GM19452 (cell line): ENCODE results near the gene RAI2.

Source experiments
- ATAC-seq: cut with Tn5 transposase; IDR thresholded peaks from one replicate; pipeline ENCODE4 v1.9.1; 2021; ENCODE audit not compliant: unreplicated experiment

Gene RAI2

DNA sequence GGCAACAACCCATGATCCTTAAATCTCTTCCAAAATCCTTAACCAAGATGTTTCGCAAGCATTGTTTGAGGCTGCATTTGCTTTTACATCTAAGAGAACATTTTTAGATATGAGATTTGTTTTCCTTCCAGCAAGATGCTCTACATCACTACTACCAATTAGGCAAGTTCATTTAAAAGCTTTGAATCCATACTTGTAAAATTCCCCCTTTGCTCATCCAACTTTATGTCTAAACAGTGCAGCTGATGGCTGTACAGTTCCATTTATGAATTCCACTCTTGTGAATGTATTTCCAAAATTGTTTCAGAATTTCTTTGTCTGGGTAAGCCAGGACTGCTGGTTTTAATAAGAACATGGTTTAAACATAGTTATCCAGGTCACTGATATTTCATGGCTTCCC, 31.5 kb downstream of the RAI2 start:
- no peak for ATAC-seq

DNA sequence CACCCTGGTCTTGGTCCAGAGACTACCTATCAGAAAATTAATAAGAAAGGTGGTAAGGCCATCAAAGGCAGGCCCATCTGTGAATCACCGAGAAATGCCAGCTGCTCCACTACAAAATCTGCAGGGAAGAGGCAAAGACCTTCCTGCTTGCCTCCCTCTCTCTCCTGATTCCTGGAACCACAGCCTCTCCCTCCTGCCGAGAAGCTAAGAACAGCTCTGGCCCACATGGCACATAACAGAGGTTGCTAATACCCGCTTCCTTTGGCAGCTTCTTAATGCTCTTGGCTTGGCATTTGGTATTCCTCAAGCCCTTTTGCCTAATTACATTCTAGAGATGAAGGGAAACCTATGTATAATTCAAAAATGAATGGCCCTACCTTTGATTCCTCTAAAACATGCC, 32.9 kb downstream of the RAI2 start:
- ATAC-seq = no peak

DNA sequence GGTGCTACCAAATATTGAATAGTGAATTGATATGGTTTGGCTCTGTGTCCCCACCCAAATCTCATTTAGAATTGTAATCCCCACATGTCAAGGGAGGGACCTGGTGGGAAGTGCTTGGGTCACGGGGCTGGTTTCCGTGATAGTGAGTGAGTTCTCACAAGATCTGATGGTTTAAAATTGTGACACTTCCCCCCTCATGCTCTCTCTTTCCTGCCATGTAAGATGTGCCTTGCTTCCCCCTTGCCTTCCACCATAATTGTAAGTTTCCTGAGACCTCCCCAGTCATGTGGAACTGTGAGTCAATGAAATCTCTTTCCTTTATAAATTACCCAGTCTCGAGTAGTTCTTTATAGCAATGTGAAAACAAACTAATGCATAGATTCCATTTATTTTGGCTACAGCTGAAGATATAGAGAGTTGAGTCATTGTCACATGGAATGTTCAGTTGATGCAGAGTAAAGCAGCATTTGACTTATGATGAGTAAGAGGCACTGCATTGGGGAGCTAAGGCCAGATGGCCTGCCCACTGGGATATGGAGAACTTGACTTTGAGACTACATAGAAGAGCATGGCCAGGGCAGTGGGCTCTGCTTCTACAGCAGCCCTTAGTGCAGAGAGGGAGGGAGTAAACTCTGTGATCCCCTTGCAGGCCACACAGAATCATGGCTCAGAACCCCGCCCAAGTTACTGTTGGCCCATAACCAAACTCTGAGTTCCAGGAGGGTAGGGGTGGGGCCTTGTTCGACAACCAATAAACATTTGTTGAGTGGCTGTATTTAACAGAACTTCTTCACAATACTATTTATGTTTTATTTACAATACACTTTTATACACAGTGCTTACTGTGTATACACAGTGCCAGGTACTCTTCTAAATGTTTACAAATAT, 34.2 kb downstream of the RAI2 start:
- ATAC-seq = no peak

DNA sequence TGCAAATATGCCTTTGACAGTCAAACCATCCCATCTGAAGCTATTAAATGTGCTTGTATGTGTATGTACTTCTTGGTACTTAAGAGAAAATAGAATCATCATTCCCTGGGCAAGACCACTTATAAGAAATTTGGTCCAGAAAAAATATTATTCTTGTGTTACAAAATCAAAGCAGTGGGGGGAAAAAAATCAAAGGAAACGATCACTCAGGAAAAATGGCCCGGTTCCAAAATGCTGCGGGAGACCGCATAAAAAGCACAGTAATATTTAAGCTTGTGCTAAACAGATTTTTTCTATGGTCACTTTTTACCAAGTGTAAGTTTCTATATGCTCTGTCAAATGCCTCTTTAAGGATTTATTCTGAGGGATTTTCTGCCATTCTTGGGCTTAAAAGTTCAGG, 36.1 kb downstream of the RAI2 start:
- ATAC-seq = no peak

DNA sequence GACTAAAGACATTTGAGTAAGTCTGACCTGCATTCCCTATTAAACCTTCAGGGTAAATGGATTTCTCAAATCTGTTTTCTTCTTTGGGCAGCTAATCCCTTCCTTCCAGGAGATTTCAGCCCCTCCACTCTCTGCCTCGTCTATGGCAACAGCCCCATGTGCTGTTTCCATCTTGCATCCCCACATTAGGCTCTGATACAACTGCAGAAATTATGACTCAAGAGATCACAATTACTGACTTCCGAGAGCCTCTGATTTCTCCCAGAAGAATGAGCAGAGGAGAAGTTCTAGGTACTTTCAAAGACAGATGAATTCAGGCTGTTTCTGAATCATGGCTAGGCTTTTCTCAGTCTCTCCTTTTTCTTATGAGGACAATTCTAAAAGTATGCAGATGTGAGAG, 38.7 kb downstream of the RAI2 start:
- no peak for ATAC-seq

DNA sequence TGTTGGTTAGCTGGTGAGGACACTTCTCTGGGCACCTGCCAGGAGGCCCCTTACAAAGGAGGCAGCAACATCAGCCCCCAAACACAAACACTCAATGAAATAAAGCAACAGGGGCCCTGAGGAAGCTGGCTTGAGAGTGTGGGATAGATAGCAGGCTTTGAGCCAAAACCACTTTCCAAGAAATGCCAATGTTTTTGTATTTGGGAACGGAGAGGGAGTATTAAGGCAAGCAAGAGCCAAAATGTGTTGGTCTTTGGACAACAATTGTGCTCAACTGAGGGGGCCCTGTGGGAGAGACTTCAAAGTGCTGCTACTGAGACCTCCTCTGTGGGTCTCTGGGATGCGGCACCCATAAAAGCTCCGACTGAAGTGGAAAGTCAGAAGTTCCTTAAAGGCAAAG, 41.0 kb downstream of the RAI2 start:
- no peak for ATAC-seq

DNA sequence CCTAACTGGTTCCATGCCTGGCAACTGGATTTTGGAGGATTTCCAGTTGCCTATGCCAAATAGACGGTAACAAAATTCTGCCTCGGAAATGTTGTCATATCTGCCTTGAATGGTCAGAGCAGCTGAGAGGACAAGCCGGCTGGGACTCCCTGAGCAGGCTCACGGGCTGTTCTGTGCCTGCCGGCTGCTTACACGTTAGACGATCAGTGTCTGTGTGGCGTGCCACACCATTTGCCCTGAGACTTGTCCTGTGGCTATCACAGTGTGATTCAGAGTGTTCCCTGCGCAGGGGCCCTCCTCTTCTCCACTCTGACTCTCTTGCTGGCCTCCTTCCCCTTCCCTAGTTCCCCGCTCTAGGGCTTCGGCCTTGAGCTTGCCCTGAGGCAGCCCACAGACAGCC, 42.4 kb downstream of the RAI2 start:
- no peak for ATAC-seq

DNA sequence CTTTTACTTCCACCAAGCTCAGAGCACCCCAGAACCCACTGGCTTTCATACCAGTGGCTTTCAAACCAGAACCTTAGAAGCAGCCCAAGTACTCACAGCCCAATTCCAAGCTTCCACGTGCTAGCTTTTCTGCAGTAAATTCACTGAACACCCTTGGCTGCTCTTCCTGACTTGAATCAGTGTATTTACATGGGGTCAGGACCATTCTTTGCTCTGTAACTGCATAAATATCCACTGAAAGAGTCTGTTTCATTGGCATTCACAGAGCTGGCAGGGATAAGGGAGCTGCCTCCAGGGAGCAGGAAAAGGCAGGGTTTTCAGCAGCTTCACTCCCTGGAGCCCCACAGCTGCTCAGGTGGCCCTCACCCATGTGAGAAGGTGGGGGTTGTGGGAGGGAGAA, 43.8 kb downstream of the RAI2 start:
- no peak for ATAC-seq

DNA sequence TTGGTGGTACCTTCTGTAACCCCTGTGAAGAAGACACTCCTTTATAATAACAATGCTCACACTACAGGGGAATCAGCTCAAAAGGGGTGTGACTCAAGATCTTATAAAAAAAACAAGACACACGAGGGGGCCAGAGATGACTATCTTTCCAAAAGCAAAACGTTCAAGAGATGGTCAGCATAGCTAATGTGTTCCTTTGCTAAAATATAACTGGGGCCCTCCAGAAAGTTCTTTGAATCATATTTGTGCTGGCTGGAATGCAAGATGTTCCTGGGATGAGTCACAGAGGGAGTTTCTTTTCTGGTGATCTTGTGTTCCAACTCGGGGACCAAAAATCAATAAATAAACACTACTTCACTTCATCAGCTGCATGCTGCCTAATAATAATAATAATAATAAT, 46.5 kb downstream of the RAI2 start:
- ATAC-seq = no peak

DNA sequence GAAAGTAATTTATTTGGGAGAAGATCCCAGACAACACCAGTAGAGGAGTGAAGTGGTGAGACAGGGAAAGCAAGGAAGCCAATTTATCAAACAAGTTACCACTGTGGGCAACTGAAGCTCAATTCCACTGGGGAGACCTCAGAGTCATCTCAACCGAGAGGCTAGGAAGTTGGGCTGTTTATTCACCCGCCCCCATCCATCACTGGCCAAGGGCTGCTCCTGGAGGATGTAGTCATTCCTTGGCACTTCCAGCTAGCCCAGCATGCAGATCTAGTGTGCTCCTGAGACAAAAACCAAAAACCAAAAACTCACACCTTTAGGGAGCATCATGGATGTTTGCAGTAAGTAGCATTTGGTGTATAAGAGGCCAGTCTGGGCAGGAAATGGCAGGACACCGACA, 47.0 kb downstream of the RAI2 start:
- no peak for ATAC-seq

DNA sequence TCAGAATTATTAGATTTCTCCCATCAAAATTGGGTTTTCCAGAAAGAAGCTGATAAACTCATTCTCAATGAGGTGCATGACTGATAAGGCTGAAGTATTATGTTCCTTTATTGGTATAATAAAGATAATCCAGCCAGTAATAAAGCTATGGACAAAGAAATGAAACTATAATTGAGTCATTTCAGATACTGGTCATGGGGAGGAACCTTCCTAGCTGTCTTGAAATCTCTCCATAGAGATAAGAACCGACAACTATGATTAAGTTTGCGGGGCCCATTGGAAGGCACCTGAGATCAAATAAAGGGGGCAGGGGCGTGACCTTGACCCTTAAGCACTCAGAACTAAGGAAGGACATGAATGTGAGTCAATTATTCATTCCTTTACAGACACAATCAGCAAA, 47.8 kb downstream of the RAI2 start:
- ATAC-seq = no peak

DNA sequence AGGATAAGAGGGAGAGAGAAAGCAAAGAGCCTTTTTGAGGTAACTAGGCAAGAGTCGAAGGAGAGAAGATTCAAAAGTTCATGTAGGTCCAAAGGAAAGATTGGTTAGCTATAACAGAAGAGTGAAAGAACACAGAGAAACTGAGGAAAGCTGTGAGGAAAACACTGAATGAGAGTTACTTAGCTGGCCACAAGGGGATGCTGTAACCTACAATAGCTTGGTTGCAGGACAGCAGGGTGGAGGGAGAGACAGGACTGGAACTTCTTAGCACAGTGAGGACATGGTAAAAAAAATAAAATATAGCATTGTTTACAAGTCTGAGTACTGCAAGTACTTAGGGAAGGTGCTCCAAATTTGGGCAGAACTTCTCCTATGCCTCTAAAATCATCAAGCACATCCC, 48.3 kb downstream of the RAI2 start:
- ATAC-seq = no peak

DNA sequence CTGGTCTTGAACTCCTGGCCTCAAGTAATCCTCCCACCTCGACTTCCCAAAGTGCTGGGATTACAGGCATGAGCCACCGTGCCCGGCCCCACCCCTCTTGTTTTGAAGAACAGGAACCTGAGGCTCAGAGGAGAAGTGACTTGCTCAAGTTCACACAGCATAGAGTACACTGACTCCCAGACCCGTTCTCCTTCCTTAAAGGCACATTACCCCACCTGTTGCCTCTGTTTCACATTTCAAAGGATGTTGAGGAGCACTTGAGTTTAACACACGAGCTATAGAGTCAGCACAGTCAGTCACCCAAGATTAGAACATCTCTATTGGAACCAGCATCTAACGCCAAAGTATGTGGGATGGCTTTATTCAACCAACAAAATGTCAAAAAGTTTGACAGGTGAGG, 51.1 kb downstream of the RAI2 start:
- no peak for ATAC-seq

DNA sequence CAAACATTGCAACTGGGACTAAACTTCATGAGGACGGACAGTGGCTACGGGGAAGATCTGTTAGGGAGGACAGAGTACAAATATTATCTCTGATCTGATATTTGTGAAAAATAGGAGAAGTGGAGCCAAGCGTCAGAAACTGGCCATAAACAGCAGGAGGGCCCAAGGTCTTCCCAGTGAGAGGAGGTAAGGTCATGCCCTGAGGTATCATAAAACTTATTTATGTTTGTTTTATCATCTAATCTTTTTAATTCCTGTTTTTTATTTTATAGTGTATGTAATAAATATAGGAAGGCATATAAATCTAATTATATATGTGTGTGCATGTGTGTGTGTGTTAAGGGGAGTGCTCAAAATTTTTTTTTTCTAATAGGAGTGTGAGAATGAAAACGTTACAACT, 51.8 kb downstream of the RAI2 start:
- ATAC-seq = no peak

DNA sequence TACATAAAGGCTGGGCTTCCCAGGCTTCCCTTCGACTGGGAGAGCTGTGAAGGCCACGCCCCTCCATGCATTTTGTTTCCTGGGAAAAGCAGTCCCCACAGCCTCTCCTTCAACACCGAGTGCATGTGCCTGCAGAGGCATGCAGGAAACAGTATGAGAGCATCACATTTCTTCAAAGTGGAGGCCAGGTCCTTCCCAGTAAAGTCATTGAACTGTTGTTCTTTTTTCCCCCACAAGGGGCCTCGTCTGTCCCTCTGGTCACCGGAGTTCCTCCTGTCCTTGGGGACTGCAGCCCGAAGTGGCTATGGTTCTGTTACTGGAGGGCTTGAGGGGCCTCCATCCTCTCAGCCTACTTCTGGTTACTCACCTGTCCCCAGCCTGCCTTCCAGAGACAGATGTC, 56.0 kb downstream of the RAI2 start:
- ATAC-seq = no peak

DNA sequence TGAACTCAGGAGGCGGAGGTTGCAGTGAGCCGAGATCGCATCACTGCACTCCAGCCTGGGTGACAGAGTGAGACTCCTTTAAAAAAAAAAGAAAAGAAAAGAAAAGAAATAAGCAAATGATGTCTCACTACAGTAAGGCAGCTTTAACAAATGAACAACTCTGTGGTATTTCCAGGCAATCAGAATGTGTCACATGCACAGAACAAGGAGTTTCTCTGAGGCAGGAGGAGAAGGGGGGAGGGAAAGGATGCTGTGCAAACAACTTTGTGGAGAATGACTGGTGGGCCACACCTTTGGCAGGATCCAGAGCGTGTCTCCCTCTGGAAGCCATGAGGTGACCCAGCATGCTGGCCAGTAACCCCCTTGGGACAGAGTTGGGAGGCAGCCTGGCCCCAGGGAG, 57.6 kb downstream of the RAI2 start:
- ATAC-seq = no peak

DNA sequence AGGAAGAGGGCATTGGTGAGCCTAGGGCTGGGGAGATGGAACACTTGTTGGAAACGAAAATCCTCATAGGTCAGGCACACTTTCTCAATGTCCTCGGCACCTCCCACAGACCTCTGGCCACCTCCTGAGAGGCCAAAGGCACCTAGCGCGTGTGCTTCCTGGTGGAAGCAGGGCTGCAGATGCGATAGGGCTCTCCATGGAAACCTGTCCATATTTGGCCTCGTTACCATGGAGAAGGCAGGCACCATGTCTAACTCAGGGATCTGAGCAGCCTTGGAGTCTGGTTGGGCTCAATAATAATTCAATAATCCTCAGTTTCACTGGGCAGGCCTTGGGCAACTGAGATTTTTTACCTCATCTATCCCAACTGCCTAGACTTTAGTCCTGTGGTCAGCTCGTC, 58.3 kb downstream of the RAI2 start:
- no peak for ATAC-seq

DNA sequence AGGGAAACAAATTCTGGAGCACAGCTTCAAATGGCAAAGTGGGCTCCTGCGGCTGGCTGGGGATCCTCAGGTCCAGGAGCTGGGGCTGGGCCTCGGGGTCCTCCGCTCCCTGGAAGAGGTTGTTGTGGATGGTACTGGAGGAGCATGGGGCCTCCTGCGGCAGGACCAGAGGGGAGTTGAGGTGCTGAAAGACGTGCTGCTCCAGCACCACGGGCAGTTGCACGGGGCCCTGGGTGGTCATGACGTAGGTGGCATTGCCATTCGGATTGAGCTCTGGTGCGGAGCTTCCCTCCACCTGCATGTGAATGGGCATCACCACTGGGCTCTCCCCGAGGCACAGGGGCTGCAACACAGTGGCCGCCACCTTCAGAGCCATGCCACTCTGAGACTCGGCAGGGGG, 59.7 kb downstream of the RAI2 start:
- no peak for ATAC-seq

DNA sequence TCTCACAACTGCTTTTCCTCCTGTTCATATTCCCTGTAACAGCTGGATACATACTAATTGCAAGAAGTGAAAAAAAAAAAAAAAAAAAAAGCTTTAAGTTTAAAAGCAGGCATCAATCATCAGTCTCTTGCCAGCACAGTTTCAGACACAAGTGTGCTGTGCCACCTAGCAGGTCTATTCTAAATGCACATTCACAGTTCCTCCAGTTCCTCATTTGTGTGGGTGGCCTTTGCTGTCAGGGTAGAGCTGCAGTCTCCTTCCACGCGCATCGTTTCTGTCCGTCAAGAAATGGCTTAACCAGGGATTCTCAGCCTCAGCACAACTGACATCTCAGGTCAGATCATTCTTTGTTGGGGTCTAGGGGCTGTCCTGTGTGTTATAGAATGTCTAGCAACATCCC, 62.2 kb downstream of the RAI2 start:
- ATAC-seq = no peak

DNA sequence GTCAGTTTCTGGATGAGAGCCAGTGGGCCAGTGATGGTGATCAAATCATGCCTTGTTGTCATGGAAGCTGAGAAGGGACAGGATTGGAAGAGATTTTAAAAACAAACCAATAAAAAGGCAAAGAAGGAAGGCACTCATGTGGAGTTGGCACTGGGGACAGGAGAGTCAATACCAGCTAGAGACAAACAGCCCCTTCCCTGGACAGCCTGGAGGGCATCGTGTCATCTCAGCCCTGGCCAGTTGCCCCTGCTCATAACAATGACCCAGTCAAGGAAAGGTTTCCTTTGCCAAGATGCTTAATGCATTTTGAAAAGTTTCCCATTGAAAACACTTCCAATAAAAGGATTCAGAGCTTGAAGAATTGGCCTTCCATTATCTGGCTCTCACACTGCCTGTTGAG, 68.3 kb downstream of the RAI2 start:
- ATAC-seq = no peak

DNA sequence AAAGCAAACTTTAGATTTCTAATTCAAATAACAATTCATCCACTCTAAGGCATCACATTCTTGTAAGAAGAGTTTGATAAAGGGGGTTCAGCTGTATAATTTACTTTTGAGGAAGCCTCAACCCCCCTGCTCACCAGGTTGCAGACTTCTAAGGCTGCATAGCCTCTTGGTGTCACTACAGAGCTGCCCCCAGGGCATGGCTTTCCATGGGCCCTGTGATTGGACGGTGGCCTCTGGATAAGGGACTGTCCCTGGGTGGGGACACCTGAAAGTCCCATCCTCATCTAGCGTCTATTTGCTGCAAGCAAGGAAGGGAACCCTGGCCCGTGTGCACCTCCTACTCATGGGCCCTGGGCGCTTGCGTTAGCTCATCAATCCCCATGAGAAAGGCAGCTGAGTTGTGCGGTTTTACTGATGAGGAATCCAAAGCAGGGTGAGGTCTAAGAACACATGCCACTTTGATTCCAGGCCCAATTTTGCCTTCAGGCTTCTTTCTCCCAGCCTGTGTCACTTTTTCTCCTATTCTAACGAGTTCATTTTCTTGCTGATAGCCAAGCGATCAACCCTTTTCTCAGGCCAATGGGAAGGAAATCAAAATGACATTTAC, 72.0 kb downstream of the RAI2 start:
- ATAC-seq = no peak

DNA sequence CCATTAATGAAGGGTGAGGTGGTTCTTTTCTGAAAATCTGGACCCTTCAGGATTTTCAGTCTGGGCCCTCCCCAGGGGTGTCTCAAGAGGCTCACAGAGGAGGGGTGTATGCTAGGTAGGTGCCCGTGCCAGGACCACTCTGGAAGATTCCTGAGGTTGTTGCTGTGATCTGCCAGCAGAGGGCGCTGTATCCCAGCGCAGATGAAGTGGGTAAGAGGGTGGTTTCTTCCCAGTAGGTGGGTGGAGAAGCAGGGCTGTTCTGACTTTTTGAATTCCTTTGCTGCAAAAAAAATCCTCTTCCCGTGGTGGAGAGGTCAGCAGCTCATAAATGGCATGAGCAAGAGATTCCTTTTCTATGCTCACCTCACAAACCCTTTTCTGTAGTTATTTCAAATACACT, 72.7 kb downstream of the RAI2 start:
- ATAC-seq = no peak

DNA sequence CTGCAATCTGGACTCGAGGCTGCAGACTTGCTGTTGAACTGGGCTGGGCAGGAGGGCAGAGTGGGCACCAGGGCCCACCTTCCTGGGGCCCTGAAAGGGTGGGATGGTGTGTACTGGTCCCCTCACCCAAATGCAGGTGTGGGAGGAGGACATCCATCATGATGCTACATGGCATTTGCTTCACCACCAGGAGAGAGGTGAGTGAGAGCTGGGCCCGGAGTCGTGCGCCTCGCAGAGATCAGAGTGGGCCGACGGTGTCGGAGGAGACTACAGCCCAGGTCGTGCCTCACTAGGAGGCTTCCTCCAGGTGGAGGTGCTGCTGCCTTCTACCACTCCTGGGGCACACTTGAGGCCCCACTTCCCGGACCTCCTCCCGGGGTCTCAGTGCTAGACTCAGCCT, 73.5 kb downstream of the RAI2 start:
- no peak for ATAC-seq
